K562 (cell line): Measurements from ENCODE around the gene INMT. TPM values are rescaled to one million over a fixed set of nuclear protein-coding genes. Genes with fewer than 3 reads are reported as not detected.

Experiments used
- ADNP ChIP-seq: fragments of 200-800 bp; sonication (Bioruptor generic); IDR thresholded peaks from 2 replicates; pipeline ENCODE4 v1.6.1; 2016; ENCODE audit warnings: missing genetic modification characterization, missing compliant biosample characterization
- CTBP1 ChIP-seq: fragments of 450-650 bp; IDR thresholded peaks from 2 replicates; pipeline ENCODE4 v1.6.1; 2016; ENCODE audit warnings: borderline replicate concordance
- NFE2 ChIP-seq: IDR thresholded peaks from 2 replicates; pipeline ENCODE4 v1.6.1; 2014; ENCODE audit warnings: antibody characterized with exemption, low read depth
- NR2C2 ChIP-seq, 2 experiments: fragments of 200-800 bp in 1 of 2; sonication (Bioruptor generic) in 1 of 2; sonication (generic) in 1 of 2; formaldehyde crosslinking in 1 of 2; IDR thresholded peaks; 2 replicates each; pipeline versions ENCODE4 v1.6.1 to v1.8.0; 2016 to 2022; ENCODE audit warnings: mild to moderate bottlenecking in 1 of 2, missing compliant biosample characterization in 1 of 2, missing genetic modification characterization in 1 of 2, missing genetic modification reagents in 1 of 2
- PHF20 ChIP-seq: fragments of 450-650 bp; IDR thresholded peaks from 2 replicates; pipeline ENCODE4 v1.6.1; 2018; ENCODE audit not compliant: partially characterized antibody
- RBBP5 ChIP-seq: fragments of 200-600 bp; sonication (generic); IDR thresholded peaks from 2 replicates; pipeline ENCODE4 v1.6.1; 2012; ENCODE audit warnings: borderline replicate concordance, mild to moderate bottlenecking, low read length, control low read depth, inconsistent platforms; ENCODE audit not compliant: insufficient read depth, poor library complexity, severe bottlenecking
- REST ChIP-seq, 2 experiments: fragments of 450-650 bp; formaldehyde crosslinking in 1 of 2; IDR thresholded peaks; 2 replicates each; pipeline versions ENCODE4 v1.4.0 to v1.6.1; 2014 to 2020; ENCODE audit warnings: mild to moderate bottlenecking in 2 of 2, borderline replicate concordance in 1 of 2, low read depth in 1 of 2
- TRIM25 ChIP-seq: fragments of 450-650 bp; IDR thresholded peaks from 2 replicates; pipeline ENCODE4 v1.7.0; 2016; ENCODE audit warnings: borderline replicate concordance
- ZBTB9 ChIP-seq: fragments of 450-650 bp; formaldehyde crosslinking; IDR thresholded peaks from 2 replicates; pipeline ENCODE4 v1.4.0; 2020; ENCODE audit warnings: mild to moderate bottlenecking, moderate library complexity
- ZNF324 ChIP-seq: fragments of 250-450 bp; sonication (Bioruptor Pico); IDR thresholded peaks from 2 replicates; pipeline ENCODE4 v1.4.0; 2020; ENCODE audit warnings: mild to moderate bottlenecking
- ZNF398 ChIP-seq: fragments of 250-450 bp; sonication (Bioruptor Pico); IDR thresholded peaks from 2 replicates; pipeline ENCODE4 v1.8.0; 2021; ENCODE audit warnings: moderate library complexity, mild to moderate bottlenecking, inconsistent platforms
- ZNF551 ChIP-seq: fragments of 250-450 bp; sonication (Bioruptor Pico); IDR thresholded peaks from 2 replicates; pipeline ENCODE4 v1.5.0; 2021; ENCODE audit warnings: mild to moderate bottlenecking, moderate library complexity
- ZNF764 ChIP-seq: fragments of 250-450 bp; sonication (Bioruptor Pico); IDR thresholded peaks from 2 replicates; pipeline ENCODE4 v1.4.0; 2020; ENCODE audit warnings: low read depth, mild to moderate bottlenecking, moderate library complexity
- polyA plus RNA-seq, 8 experiments: library from polyadenylated mRNA; depleted of rRNA in 4 of 8; stranded (reverse) in 5 of 8; unstranded in 3 of 8; fragments of >200 nt; fragmentation: Nextera tagmentation in 2 of 8; fragmentation: Illumina TruSeq in 1 of 8; extraction: Ambion mirVana in 2 of 8; extraction: Trizol in 1 of 8; gene quantifications; 2 replicates each; pipeline versions ENCODE4 v1.2.1 to v1.2.3, GENCODE V29; 2011 to 2014; ENCODE audit warnings: inconsistent platforms in 1 of 8, missing spikeins in 1 of 8
- total RNA-seq, 7 experiments: library from RNA; depleted of rRNA in 6 of 7; stranded (reverse); fragments of >200 nt in 6 of 7; fragmentation: Illumina TruSeq in 2 of 7; extraction: Trizol in 2 of 7; gene quantifications; 2 replicates each; pipeline versions ENCODE4 v1.2.1 to v1.2.3, GENCODE V29; 2011 to 2021; ENCODE audit warnings: low replicate concordance in 1 of 7

The INMT gene
- total and polyA plus RNA-seq, 9 of the 15 experiments (the other 6 are each of a cell fraction or from before 2014, with no cell fraction given) = 0.04 to 0.27 TPM; not detected in 7

GRCh38 chr7:30771174-30771879, 19.4 kb downstream of the INMT start, which contains the start of gene MINDY4 (continued):
- TF ChIP-seq REST (IDR thresholded peaks at IDR 0.05; ENCODE audit: borderline replicate concordance) (0 out of 2 replicates have a peak, but pooled peaks have one; percentile 10), REST (CRISPR knock-in tag; IDR thresholded peaks at IDR 0.05; ENCODE audit: low read depth) (peak; percentile 71), ZNF551 (no peak), ZBTB9 (CRISPR knock-in tag) (0 out of 2 replicates have a peak, but pooled peaks have one; percentile 3), NR2C2 (CRISPR knock-in tag; IDR thresholded peaks at IDR 0.05) (no peak), NR2C2 (tag; IDR thresholded peaks at IDR 0.05) (peak; percentile 62), NFE2 (no peak), CTBP1 (peak; percentile 43; the same call in 1 of the 2 replicates), ZNF324 (CRISPR knock-in tag) (no peak), TRIM25 (no peak), ZNF764 (CRISPR knock-in tag) (no peak), PHF20 (peak; percentile 37), ZNF398 (CRISPR knock-in tag) (no peak), ADNP (no peak), RBBP5 (peak; percentile 36)
